ENCODE data around the gene SLC35E1. TPM values are rescaled to one million over a fixed set of nuclear protein-coding genes. Genes with fewer than 3 reads are reported as not detected.
"Not testable (repeated sequence)": the region's sequence is repeated elsewhere in the genome, so short reads cannot be mapped to it uniquely, and the experiment has no call there.

SLC35E1 gene
- total RNA-seq, 2 donors from 2014 or later = 39.5 to 58.2 TPM

GRCh38 chr19:16544473-16545231, 27.6 kb downstream of the SLC35E1 start:
- ATAC-seq (no peak), DNase-seq (ENCODE audit: low spot score in 2 of 2) (no peak)
- Mint-ChIP-seq H3K9me3 (no peaks in the 10 kb centered on the region), H3K36me3 (peaks cover 22 to 30% of the 10 kb centered on the region in 2 donors), H3K27ac (peak overlapping the region in 1 of 2 donors; percentile 39)

- Mint-ChIP-seq H3K27ac (peak overlapping the region; percentile 95 to 97), H3K36me3 (peaks cover 31% of the 10 kb centered on the region in 2 donors)
- not testable (repeated sequence) for DNase-seq (ENCODE audit: low spot score in 2 of 2); H3K9me3 Mint-ChIP-seq; ATAC-seq
These were observed 28.5 kb downstream of the SLC35E1 start for GRCh38 chr19:16543734-16544133.

- ATAC-seq (peak in 1 of 2 donors; percentile 3), DNase-seq (ENCODE audit: low spot score in 2 of 2) (no peak)
- H3K9me3 Mint-ChIP-seq = no peaks in the 10 kb centered on the region
- peak overlapping the region; percentile 95 to 97 for H3K27ac Mint-ChIP-seq
- peaks cover 36 to 39% of the 10 kb centered on the region in 2 donors for H3K36me3 Mint-ChIP-seq
These were observed 29.2 kb downstream of the SLC35E1 start for GRCh38 chr19:16542910-16543472.

- ATAC-seq = peak; percentile 85 to 86
- H3K27ac Mint-ChIP-seq = peak within 1 kb of the TSS; percentile 95 to 97
- peaks cover 42 to 44% of the 10 kb centered on the region in 2 donors for H3K36me3 Mint-ChIP-seq
These were observed 29.9 kb downstream of the SLC35E1 start, which contains the start of gene CHERP for GRCh38 chr19:16542045-16542909. Gene CHERP (minus strand): TSS chr19:16542437. CDS start chr19:16542378, 59 bp downstream.

GRCh38 chr19:16541526-16542044, 30.6 kb downstream of the SLC35E1 start:
- Mint-ChIP-seq H3K27ac (peak overlapping the region; percentile 94 to 97), H3K36me3 (peaks cover 44 to 48% of the 10 kb centered on the region in 2 donors), H3K9me3 (no peaks in the 10 kb centered on the region)
- ATAC-seq (peak in 1 of 2 donors; percentile 2), DNase-seq (ENCODE audit: low spot score in 2 of 2) (peak in 1 of 2 donors; percentile 15)

More at GRCh38 chr19:16542045-16542909, 29.9 kb downstream of the SLC35E1 start, which contains the start of gene CHERP:
- H3K9me3 Mint-ChIP-seq = no peaks in the 10 kb centered on the region
- peak; percentile 90 to 94 for DNase-seq (ENCODE audit: low spot score in 2 of 2)

- Mint-ChIP-seq H3K27ac (peak overlapping the region; percentile 94 to 97), H3K9me3 (no peaks in the 10 kb centered on the region), H3K36me3 (peaks cover 44 to 48% of the 10 kb centered on the region in 2 donors)
- DNase-seq (ENCODE audit: low spot score in 2 of 2) (no peak), ATAC-seq (no peak)
These were observed 31.3 kb downstream of the SLC35E1 start for GRCh38 chr19:16540948-16541347.

- Mint-ChIP-seq H3K9me3 (no peaks in the 10 kb centered on the region), H3K36me3 (peaks cover 35 to 38% of the 10 kb centered on the region in 2 donors), H3K27ac (peak overlapping the region; percentile 76 to 90)
- no peak for ATAC-seq
- no peak for DNase-seq (ENCODE audit: low spot score in 2 of 2)
These were observed 35.1 kb downstream of the SLC35E1 start for GRCh38 chr19:16537111-16537510.

GRCh38 chr19:16536130-16536529, 36.1 kb downstream of the SLC35E1 start:
- Mint-ChIP-seq H3K9me3 (no peaks in the 10 kb centered on the region), H3K27ac (peak overlapping the region in 1 of 2 donors; percentile 90), H3K36me3 (peaks cover 31 to 36% of the 10 kb centered on the region in 2 donors)
- DNase-seq (ENCODE audit: low spot score in 2 of 2) = no peak
- ATAC-seq = no peak

- Mint-ChIP-seq H3K27ac (peak overlapping the region in 1 of 2 donors; percentile 90), H3K9me3 (no peaks in the 10 kb centered on the region), H3K36me3 (peaks cover 31 to 34% of the 10 kb centered on the region in 2 donors)
- DNase-seq (ENCODE audit: low spot score in 2 of 2) (no peak), ATAC-seq (no peak)
These were observed 36.8 kb downstream of the SLC35E1 start for GRCh38 chr19:16535381-16535780.

GRCh38 chr19:16532440-16533234, 39.6 kb downstream of the SLC35E1 start:
- Mint-ChIP-seq H3K9me3 (no peaks in the 10 kb centered on the region), H3K27ac (no peak overlapping the region), H3K36me3 (peaks cover 16% of the 10 kb centered on the region in 2 donors)
- ATAC-seq = no peak
- DNase-seq (ENCODE audit: low spot score in 2 of 2) = no peak

GRCh38 chr19:16531380-16531669, 40.9 kb downstream of the SLC35E1 start:
- DNase-seq (ENCODE audit: low spot score in 2 of 2) (no peak), ATAC-seq (no peak)
- Mint-ChIP-seq H3K9me3 (no peaks in the 10 kb centered on the region), H3K36me3 (peaks cover 10% of the 10 kb centered on the region in 2 donors), H3K27ac (no peak overlapping the region)

- no peaks in the 10 kb centered on the region for H3K9me3 Mint-ChIP-seq
- no peak overlapping the region for H3K27ac Mint-ChIP-seq
- H3K36me3 Mint-ChIP-seq = peaks cover 10% of the 10 kb centered on the region in 2 donors
- no peak for DNase-seq (ENCODE audit: low spot score in 2 of 2)
- ATAC-seq = no peak
These were observed 41.5 kb downstream of the SLC35E1 start for GRCh38 chr19:16530540-16531379.

- DNase-seq (ENCODE audit: low spot score in 2 of 2) (no peak), ATAC-seq (no peak)
- Mint-ChIP-seq H3K36me3 (peaks cover 10% of the 10 kb centered on the region in 2 donors), H3K9me3 (no peaks in the 10 kb centered on the region), H3K27ac (peak overlapping the region in 1 of 2 donors; percentile 53)
These were observed 42.6 kb downstream of the SLC35E1 start for GRCh38 chr19:16529466-16530144.

- peak in 1 of 2 donors; percentile 41 for DNase-seq (ENCODE audit: low spot score in 2 of 2)
- no peaks in the 10 kb centered on the region for H3K9me3 Mint-ChIP-seq
- ATAC-seq = peak in 1 of 2 donors; percentile 50
- H3K36me3 Mint-ChIP-seq = peaks cover 6 to 10% of the 10 kb centered on the region in 2 donors
- peak overlapping the region; percentile 26 to 29 for H3K27ac Mint-ChIP-seq
These were observed 44.2 kb downstream of the SLC35E1 start for GRCh38 chr19:16527971-16528521.
